Hepatocyte (in vitro differentiated cells): ENCODE results near the gene INSIG1.

Source experiments
- EZH2 ChIP-seq: fragments of 200-600 bp; sonication (generic); IDR thresholded peaks from 2 replicates; pipeline ENCODE4 v1.6.1; 2016; ENCODE audit warnings: antibody characterized with exemption, mild to moderate bottlenecking, borderline replicate concordance
- TF ChIP-seq, protein P1 (sequence below): fragments of 200-600 bp; sonication (generic); IDR thresholded peaks from 2 replicates; pipeline ENCODE4 v1.5.1; 2016; ENCODE audit warnings: antibody characterized with exemption, mild to moderate bottlenecking; ENCODE audit not compliant: poor library complexity

DNA sequence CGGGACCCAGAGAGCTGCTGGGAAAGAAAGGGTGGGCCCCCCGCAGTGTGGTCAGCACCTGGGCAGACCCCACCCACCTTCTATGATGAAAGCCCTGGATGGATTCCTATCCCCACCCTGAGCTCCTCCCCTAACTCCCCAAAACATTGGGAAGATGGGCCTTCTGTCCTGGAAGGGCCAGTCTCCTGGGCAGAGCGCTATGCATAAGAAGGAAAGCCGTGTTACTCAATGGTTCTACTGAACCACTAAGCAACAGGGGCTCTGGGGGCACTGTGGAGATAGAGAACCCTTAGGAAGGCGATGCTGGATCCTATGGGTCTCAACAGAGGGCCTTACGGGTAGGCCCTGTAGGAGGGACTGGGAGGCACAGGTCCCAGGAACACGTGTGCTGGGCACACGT lies 30.7 kb upstream of the INSIG1 start:
- TF ChIP-seq, protein P1, sequence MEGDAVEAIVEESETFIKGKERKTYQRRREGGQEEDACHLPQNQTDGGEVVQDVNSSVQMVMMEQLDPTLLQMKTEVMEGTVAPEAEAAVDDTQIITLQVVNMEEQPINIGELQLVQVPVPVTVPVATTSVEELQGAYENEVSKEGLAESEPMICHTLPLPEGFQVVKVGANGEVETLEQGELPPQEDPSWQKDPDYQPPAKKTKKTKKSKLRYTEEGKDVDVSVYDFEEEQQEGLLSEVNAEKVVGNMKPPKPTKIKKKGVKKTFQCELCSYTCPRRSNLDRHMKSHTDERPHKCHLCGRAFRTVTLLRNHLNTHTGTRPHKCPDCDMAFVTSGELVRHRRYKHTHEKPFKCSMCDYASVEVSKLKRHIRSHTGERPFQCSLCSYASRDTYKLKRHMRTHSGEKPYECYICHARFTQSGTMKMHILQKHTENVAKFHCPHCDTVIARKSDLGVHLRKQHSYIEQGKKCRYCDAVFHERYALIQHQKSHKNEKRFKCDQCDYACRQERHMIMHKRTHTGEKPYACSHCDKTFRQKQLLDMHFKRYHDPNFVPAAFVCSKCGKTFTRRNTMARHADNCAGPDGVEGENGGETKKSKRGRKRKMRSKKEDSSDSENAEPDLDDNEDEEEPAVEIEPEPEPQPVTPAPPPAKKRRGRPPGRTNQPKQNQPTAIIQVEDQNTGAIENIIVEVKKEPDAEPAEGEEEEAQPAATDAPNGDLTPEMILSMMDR = no peak
- no peak for TF ChIP-seq EZH2
